ENCODE data around the gene BCAS3. TPM values are rescaled to one million over a fixed set of nuclear protein-coding genes. Genes with fewer than 3 reads are reported as not detected.

Gene BCAS3
- total RNA-seq, 1 donor from 2014 or later = 64.9 TPM

DNA sequence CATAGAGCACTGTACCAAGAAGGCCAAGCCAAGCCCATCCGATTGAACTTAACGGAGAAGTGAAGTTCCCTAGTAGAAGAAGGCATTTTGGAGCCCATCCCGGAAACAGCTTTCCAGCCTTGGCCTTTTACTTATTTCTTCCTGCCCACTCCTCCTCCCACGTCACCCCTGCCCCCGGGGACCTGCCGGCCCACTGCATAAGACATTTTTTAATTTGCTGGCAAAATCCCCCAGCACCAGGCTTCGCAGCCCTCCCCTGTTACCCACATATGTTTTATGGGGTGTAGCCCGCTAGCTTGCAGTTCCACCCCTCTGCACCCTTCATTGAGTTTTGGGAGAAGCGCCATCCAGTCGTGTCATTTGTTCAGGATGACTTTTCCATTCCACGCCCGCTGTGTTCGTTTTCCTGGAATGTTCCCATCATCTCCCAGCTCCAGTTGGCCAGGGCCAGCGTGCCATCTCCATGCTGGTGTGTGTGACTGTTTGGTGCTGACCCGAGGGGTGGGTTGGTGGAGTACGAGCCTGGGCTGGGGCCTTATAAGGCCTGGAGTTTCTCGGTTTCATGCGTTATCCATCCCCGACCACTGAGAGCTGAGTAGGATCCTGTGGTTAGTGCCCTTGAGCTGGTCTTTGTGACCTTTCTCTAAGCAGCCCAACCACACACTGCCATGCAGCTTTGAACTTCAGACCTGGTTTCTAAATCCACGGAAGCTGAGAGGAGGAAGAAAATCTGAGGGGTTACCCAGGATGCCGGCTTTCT, 702.0 kb downstream of the BCAS3 start:
- peak overlapping the region; percentile 25 for H3K27ac Mint-ChIP-seq
- H3K4me3 Mint-ChIP-seq = no peak overlapping the region
- H3K4me1 Mint-ChIP-seq = peaks cover 48% of the 10 kb centered on the region
- H3K36me3 Mint-ChIP-seq = no peaks in the 10 kb centered on the region
- no peak for DNase-seq (ENCODE audit: low spot score in 2 of 2, unreplicated experiment in 2 of 2)
- H3K9me3 Mint-ChIP-seq = no peaks in the 10 kb centered on the region
- TF ChIP-seq, protein P1, sequence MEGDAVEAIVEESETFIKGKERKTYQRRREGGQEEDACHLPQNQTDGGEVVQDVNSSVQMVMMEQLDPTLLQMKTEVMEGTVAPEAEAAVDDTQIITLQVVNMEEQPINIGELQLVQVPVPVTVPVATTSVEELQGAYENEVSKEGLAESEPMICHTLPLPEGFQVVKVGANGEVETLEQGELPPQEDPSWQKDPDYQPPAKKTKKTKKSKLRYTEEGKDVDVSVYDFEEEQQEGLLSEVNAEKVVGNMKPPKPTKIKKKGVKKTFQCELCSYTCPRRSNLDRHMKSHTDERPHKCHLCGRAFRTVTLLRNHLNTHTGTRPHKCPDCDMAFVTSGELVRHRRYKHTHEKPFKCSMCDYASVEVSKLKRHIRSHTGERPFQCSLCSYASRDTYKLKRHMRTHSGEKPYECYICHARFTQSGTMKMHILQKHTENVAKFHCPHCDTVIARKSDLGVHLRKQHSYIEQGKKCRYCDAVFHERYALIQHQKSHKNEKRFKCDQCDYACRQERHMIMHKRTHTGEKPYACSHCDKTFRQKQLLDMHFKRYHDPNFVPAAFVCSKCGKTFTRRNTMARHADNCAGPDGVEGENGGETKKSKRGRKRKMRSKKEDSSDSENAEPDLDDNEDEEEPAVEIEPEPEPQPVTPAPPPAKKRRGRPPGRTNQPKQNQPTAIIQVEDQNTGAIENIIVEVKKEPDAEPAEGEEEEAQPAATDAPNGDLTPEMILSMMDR (IDR thresholded peaks at IDR 0.05; ENCODE audit: unreplicated experiment) = no peak
- no peaks in the 10 kb centered on the region for H3K27me3 Mint-ChIP-seq (ENCODE audit: low read depth)

DNA sequence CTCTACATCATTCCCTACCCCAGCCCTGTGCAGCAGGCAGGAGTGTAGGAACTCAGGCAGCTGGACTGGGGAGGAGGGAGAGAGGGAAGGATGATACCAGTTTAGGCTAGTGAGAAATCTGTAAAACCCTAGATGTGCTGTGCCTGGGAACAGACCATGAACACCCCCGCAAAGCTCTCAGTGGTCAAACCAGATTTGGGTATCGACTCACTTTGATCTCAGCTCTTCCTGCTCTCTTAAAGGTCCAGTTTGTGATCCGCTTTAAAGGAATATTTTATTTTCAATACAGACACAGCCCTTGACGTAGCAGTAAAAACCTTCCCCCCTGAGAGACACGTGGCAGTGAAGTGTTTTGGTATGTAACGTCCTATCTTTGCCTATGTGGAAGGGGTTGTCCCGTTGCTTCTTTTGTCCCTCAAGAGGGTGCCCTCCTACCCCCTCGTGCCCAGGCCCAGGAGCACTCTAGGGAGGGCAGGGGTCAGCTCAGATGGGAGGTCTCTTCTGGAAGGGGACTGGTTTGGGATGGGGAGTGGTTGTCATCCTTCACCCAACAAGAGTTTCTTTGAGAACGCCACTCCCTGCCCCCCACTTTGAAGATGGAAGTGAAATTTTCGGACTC, 702.7 kb downstream of the BCAS3 start:
- DNase-seq (ENCODE audit: low spot score in 2 of 2, unreplicated experiment in 2 of 2) = no peak
- Mint-ChIP-seq H3K4me1 (peaks cover 52% of the 10 kb centered on the region), H3K27ac (peak overlapping the region; percentile 30), H3K4me3 (no peak overlapping the region), H3K27me3 (ENCODE audit: low read depth) (no peaks in the 10 kb centered on the region), H3K9me3 (no peaks in the 10 kb centered on the region), H3K36me3 (no peaks in the 10 kb centered on the region)
- TF ChIP-seq, protein P1 (IDR thresholded peaks at IDR 0.05; ENCODE audit: unreplicated experiment) = no peak

DNA sequence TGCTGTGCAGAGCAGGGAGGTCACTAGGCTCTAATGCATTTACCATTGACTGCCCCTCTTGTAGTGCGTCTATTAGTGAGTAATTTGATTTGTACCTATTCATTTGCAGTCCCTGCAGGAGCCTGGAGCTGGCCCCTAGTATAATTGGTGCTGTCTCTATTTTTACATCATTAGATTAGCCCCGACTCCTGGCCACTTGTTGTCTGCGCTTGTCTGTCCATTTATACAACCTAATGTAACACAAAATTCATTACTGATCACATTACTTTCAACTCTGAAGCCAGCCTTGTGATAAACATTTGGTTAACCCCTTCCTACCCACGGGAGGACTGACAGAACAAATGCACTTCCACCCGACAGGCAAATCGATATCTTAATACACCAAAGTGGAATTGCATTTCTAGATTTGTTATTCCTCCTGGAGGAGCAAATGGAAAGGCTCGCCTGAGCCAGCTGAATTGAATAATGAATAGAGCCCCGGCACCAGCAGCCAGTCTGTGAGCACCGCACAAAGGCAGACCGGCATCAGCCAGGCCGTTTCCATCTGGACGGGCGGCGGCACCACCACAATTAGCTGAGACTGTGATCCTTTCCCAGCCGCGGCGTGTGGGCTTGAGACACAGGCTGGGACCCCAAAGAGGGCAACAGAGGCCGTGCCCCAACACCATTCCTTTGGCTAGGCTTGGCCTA, 703.3 kb downstream of the BCAS3 start:
- Mint-ChIP-seq H3K9me3 (no peaks in the 10 kb centered on the region), H3K4me3 (no peak overlapping the region), H3K27me3 (ENCODE audit: low read depth) (no peaks in the 10 kb centered on the region), H3K36me3 (no peaks in the 10 kb centered on the region), H3K27ac (peak overlapping the region; percentile 56), H3K4me1 (peaks cover 58% of the 10 kb centered on the region)
- DNase-seq (ENCODE audit: low spot score in 2 of 2, unreplicated experiment in 2 of 2) = no peak
- TF ChIP-seq, protein P1 (IDR thresholded peaks at IDR 0.05; ENCODE audit: unreplicated experiment) = no peak

DNA sequence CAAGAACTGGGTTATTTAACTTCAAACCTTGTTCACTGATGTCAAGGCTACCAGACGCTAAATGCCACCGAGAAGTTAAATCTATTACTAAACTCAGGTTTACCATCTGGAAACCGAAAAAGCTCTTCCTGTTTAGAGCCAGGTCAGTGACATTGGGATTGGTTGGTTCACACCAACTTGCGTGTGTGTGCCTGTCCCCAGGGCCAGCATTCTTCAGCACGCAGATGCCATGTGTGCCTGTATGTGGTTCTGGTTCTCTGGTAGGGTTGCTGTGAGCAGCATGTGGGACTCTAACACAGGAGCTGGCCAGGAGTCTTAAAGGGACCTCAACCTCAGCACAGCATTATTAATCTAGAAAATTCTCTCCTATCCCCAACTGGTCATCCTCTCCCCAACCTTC, 703.9 kb downstream of the BCAS3 start:
- TF ChIP-seq, protein P1 (IDR thresholded peaks at IDR 0.05; ENCODE audit: unreplicated experiment) = no peak
- H3K4me1 Mint-ChIP-seq = peaks cover 61% of the 10 kb centered on the region
- H3K27me3 Mint-ChIP-seq (ENCODE audit: low read depth) = no peaks in the 10 kb centered on the region
- H3K36me3 Mint-ChIP-seq = no peaks in the 10 kb centered on the region
- no peaks in the 10 kb centered on the region for H3K9me3 Mint-ChIP-seq
- H3K27ac Mint-ChIP-seq = peak overlapping the region; percentile 73
- no peak for DNase-seq (ENCODE audit: low spot score in 2 of 2, unreplicated experiment in 2 of 2)
- no peak overlapping the region for H3K4me3 Mint-ChIP-seq

DNA sequence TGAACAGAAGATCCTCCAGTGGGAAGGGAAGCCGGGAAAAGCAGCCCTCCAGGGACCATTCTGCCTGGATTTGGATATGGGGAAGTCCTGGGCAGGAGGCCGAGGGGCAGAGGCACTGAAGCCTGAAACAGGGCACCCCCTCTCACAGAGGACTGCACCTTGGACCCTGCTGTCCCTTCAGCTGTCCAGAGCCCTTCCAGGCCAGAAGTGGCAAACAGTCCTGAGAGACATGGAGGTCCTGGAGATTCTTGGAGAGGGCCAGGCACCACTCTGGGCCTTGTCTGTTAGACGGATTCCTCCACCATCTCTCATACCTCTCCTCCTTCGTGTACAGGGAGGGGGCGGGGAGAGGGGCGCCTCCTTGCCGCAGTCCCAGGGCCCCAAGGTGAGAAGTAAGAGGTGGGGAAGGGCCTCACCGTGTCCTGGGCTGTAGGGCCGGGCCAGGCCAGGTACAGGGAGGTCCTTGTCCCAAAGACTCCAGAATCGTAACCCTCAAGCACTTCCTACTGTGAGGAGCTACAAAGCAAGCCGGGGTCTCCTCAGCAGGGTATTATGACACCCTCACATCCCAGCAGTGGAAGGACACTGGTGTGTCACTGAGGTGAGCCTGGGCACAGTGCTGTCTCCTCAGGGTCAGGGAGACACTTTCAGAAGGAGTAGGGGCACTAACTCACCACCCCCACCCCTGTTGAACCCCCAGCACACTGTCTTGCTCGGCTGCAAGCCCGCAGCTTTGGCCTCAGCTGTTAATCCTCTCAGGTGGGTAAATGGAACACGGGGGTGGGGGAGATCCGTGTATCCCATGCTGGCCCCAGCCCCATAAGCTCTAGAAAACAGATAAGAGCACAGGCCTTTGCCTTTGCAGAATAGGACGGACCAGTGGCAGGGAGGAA, 705.4 kb downstream of the BCAS3 start:
- TF ChIP-seq, protein P1 (IDR thresholded peaks at IDR 0.05; ENCODE audit: unreplicated experiment) = no peak
- no peak overlapping the region for H3K4me3 Mint-ChIP-seq
- no peak for DNase-seq (ENCODE audit: low spot score in 2 of 2, unreplicated experiment in 2 of 2)
- H3K36me3 Mint-ChIP-seq = no peaks in the 10 kb centered on the region
- H3K27me3 Mint-ChIP-seq (ENCODE audit: low read depth) = no peaks in the 10 kb centered on the region
- H3K27ac Mint-ChIP-seq = peak overlapping the region; percentile 67
- H3K4me1 Mint-ChIP-seq = peaks cover 61% of the 10 kb centered on the region
- no peaks in the 10 kb centered on the region for H3K9me3 Mint-ChIP-seq
